Fibroblast of peridontal ligament (primary cell): ENCODE data around the gene SLC26A9.

ENCODE experiments used
- DNase-seq: peaks from one replicate; pipeline ENCODE4 v3.0.0-alpha.2; 2010; ENCODE audit errors: extremely low read depth

The SLC26A9 gene

GRCh38 chr1:205948886-205949285 lies 5.6 kb upstream of the SLC26A9 start:
- no peak for DNase-seq

GRCh38 chr1:205948039-205948438 lies 4.8 kb upstream of the SLC26A9 start:
- no peak for DNase-seq

GRCh38 chr1:205947024-205947423 lies 3.8 kb upstream of the SLC26A9 start:
- no peak for DNase-seq

- no peak for DNase-seq
These were observed 1.8 kb upstream of the SLC26A9 start for GRCh38 chr1:205945069-205945468.

- no peak for DNase-seq
These were observed 1.3 kb upstream of the SLC26A9 start for GRCh38 chr1:205944525-205944924.

GRCh38 chr1:205942631-205943159 lies 561 bp downstream of the SLC26A9 start:
- DNase-seq: no peak

GRCh38 chr1:205940710-205941109 lies 2.5 kb downstream of the SLC26A9 start:
- DNase-seq: no peak

GRCh38 chr1:205939690-205940330 lies 3.4 kb downstream of the SLC26A9 start:
- DNase-seq: no peak

- DNase-seq: no peak
These were observed 4.6 kb downstream of the SLC26A9 start for GRCh38 chr1:205938682-205939081.

GRCh38 chr1:205936846-205937586 lies 6.2 kb downstream of the SLC26A9 start:
- peak; percentile 66 for DNase-seq

- no peak for DNase-seq
These were observed 6.9 kb downstream of the SLC26A9 start for GRCh38 chr1:205936311-205936710.

- no peak for DNase-seq
These were observed 7.4 kb downstream of the SLC26A9 start for GRCh38 chr1:205935869-205936268.

GRCh38 chr1:205934788-205935187 lies 8.5 kb downstream of the SLC26A9 start:
- no peak for DNase-seq

- peak; percentile 62 for DNase-seq
These were observed 9.3 kb downstream of the SLC26A9 start for GRCh38 chr1:205933671-205934618.

GRCh38 chr1:205932776-205933175 lies 10.5 kb downstream of the SLC26A9 start:
- no peak for DNase-seq

GRCh38 chr1:205930799-205931281 lies 12.4 kb downstream of the SLC26A9 start:
- peak; percentile 60 for DNase-seq

- DNase-seq: no peak
These were observed 13.1 kb downstream of the SLC26A9 start for GRCh38 chr1:205930195-205930577.

GRCh38 chr1:205929496-205930194 lies 13.6 kb downstream of the SLC26A9 start:
- DNase-seq: no peak

GRCh38 chr1:205928317-205928716 lies 14.9 kb downstream of the SLC26A9 start:
- no peak for DNase-seq

- no peak for DNase-seq
These were observed 15.6 kb downstream of the SLC26A9 start for GRCh38 chr1:205927676-205928075.

- DNase-seq: no peak
These were observed 16.0 kb downstream of the SLC26A9 start for GRCh38 chr1:205927247-205927646.
